Left hindlimb (tissue), 1 donor: ENCODE data around the gene CNPY1.
"Not testable (repeated sequence)": the region's sequence is repeated elsewhere in the genome, so short reads cannot be mapped to it uniquely, and the experiment has no call there.

ENCODE experiments used
- DNase-seq: peaks from one replicate; pipeline ENCODE4 v3.0.0-alpha.2; 2018

The CNPY1 gene

GRCh38 chr7:155546449-155546848 lies at the start of gene CNPY1:
CNPY1 (minus strand) TSS chr7:155546559; CDS start chr7:155545929, 630 bp downstream.
- not testable (repeated sequence) for DNase-seq

- DNase-seq, result no peak
Observed at GRCh38 chr7:155594961-155595366, 48.6 kb upstream of the CNPY1 start.

GRCh38 chr7:155594163-155594732 lies 47.9 kb upstream of the CNPY1 start:
- no peak for DNase-seq

GRCh38 chr7:155593461-155594162 lies 47.3 kb upstream of the CNPY1 start:
- DNase-seq, result no peak

- DNase-seq, result no peak
Observed at GRCh38 chr7:155591055-155591775, 44.9 kb upstream of the CNPY1 start.

- no peak for DNase-seq
Observed at GRCh38 chr7:155590215-155591018, 44.1 kb upstream of the CNPY1 start.

GRCh38 chr7:155589001-155589980 lies 42.9 kb upstream of the CNPY1 start:
- no peak for DNase-seq

- no peak for DNase-seq
Observed at GRCh38 chr7:155588468-155588998, 42.2 kb upstream of the CNPY1 start.

GRCh38 chr7:155587486-155587885 lies 41.1 kb upstream of the CNPY1 start:
- no peak for DNase-seq

- no peak for DNase-seq
Observed at GRCh38 chr7:155586843-155587440, 40.6 kb upstream of the CNPY1 start.

GRCh38 chr7:155585951-155586350 lies 39.6 kb upstream of the CNPY1 start:
- DNase-seq, result no peak

- DNase-seq, result no peak
Observed at GRCh38 chr7:155585532-155585895, 39.2 kb upstream of the CNPY1 start.

- peak; percentile 50 for DNase-seq
Observed at GRCh38 chr7:155584763-155585531, 38.6 kb upstream of the CNPY1 start.

GRCh38 chr7:155584261-155584660 lies 37.9 kb upstream of the CNPY1 start:
- DNase-seq, result no peak

- no peak for DNase-seq
Observed at GRCh38 chr7:155583636-155584035, 37.3 kb upstream of the CNPY1 start.

- no peak for DNase-seq
Observed at GRCh38 chr7:155581954-155582353, 35.6 kb upstream of the CNPY1 start.

GRCh38 chr7:155581107-155581830 lies 34.9 kb upstream of the CNPY1 start:
- DNase-seq, result no peak

GRCh38 chr7:155580367-155580766 lies 34.0 kb upstream of the CNPY1 start:
- no peak for DNase-seq

- no peak for DNase-seq
Observed at GRCh38 chr7:155579565-155579964, 33.2 kb upstream of the CNPY1 start.

- DNase-seq, result no peak
Observed at GRCh38 chr7:155578016-155578415, 31.7 kb upstream of the CNPY1 start.
